Psoas muscle (tissue), 8 donors: ENCODE measurements around the gene PGM5. TPM values are rescaled to one million over a fixed set of nuclear protein-coding genes. Genes with fewer than 3 reads are reported as not detected.

ENCODE experiments used
- ATAC-seq, 4 donors: fragments of 200-7000 bp; cut with Tn5 transposase; one replicate each; pipeline ENCODE4 v1.9.1; 2020; ENCODE audit warnings: moderate library complexity in 3 of 4, mild to moderate bottlenecking in 2 of 4
- DNase-seq, 2 donors: peaks; one replicate each; pipeline ENCODE4 v3.0.0-alpha.2; 2020
- H3K27ac ChIP-seq: fragments of 200-600 bp; one replicate; pipeline ENCODE4 v1.8.0; 2022
- H3K27me3 ChIP-seq, 3 donors: fragments of 200-600 bp in 1 of 3; one replicate each; pipeline versions ENCODE4 v1.6.1 to v1.8.0; 2013 to 2022; ENCODE audit warnings: low read length in 2 of 3, mild to moderate bottlenecking in 2 of 3, moderate library complexity in 1 of 3; ENCODE audit not compliant: insufficient read depth in 3 of 3
- H3K36me3 ChIP-seq, 2 donors: fragments of 200-600 bp in 1 of 2; one replicate each; pipeline versions ENCODE4 v1.6.1 to v1.8.0; 2013 to 2022; ENCODE audit warnings: low read depth in 1 of 2, mild to moderate bottlenecking in 1 of 2, moderate library complexity in 1 of 2; ENCODE audit not compliant: insufficient read depth in 1 of 2
- H3K4me1 ChIP-seq: fragments of 200-600 bp; one replicate; pipeline ENCODE4 v1.8.0; 2022
- H3K4me3 ChIP-seq: fragments of 200-600 bp; one replicate; pipeline ENCODE4 v1.8.0; 2022; ENCODE audit warnings: mild to moderate bottlenecking
- H3K9me3 ChIP-seq: fragments of 200-600 bp; one replicate; pipeline ENCODE4 v1.8.0; 2022
- WGBS, 3 donors: extraction: QIAGEN DNeasy Blood & Tissue Kit; methylation state at CpG; one replicate each; pipeline versions ENCODE4 v1.1.6 to v1.1.7; 2013; 5-methylcytosine and 5-hydroxymethylcytosine counted together
- intact Hi-C, 2 donors: fragments of 100-400 bp; cut with DNase I; formaldehyde crosslinking; loops; one replicate each; pipeline versions ENCODE4 v1.11.0 to v1.14.2; 2022
- polyA plus RNA-seq, 3 donors: library from polyadenylated mRNA; stranded (reverse); fragments of 200-250 nt; gene quantifications; one replicate each; pipeline ENCODE4 v1.2.3, GENCODE V29; 2013
- total RNA-seq, 4 donors: library from RNA; stranded (reverse); fragmentation: NEBNext Ultra II Directional in 2 of 4; extraction: Animal tissue kit (Norgen Biotek cat#: 25700) in 2 of 4; gene quantifications; one replicate each; pipeline versions ENCODE4 v1.2.1 to v1.2.4, GENCODE V29; 2021 to 2023
- TF ChIP-seq, protein P1 (sequence below): fragments of 200-600 bp; IDR thresholded peaks from one replicate; pipeline ENCODE4 v1.8.0; 2022; ENCODE audit warnings: antibody characterized with exemption
- donor health status: healthy with polysubstance abuse.
- donor health status: DM: no; HTN: no; CAD: no; lungs with moderate emphysema.
- donor health status: Bipolar disorder and iron deficiency.
- donor health status: healthy.
- donor health status: DM: yes; HTN: yes; CAD: no.
- donor health status: DM: no; HTN: no; CAD: no.
- donor health status: DM: no; HTN: no; CAD: no.
- donor health status: DM: yes; HTN: yes; CAD: no.

The PGM5 gene
- total and polyA plus RNA-seq, 7 donors: 3.7 to 54.2 (median 15.0) TPM

DNA sequence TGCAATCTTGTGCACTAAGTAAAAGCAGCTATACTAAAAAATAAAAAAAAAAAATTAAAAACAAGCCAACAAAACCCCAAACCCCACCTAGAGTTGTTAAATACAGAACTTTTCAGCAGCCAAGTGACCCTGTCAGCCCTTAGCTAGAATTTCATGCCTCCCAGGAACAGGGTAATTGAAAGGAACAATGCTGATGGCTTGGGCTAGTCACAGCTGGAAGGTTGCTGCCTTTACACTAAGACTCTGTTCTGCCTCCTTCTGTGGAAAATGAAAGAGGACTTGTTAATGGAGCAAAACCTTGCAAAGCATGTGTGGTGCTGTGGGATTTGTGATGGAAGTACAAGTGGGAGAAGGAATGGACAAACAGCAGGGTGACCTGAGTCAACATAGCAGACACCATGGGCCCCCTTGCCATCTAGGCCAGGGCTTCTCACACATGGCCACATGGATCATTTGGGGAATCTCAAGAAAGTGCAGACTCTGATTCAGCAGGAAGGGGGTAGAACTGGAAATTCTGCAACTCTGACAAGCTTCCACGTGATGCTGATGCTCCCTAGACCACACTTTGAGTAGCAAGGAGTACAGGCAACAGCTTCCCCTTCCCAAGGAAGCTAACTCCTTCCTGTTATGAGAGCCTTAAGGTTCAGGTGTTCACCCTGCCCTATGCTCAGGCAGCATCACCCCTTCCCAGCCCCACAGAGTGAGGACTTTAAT is 199.2 kb downstream of the PGM5 start:
- Histone ChIP-seq H3K4me3 (no peak overlapping the region), H3K4me1 (peaks cover 6% of the 10 kb centered on the region), H3K9me3 (no peaks in the 10 kb centered on the region), H3K36me3 (no peaks in the 10 kb centered on the region), H3K27ac (no peak overlapping the region), H3K27me3 (no peaks in the 10 kb centered on the region)
- 58 to 76% (median 58%) methylated on average over 1 of the region's 1 CpG for WGBS, 3 donors
- ATAC-seq (no peak), DNase-seq (no peak)
- intact Hi-C loops: no loop called here
- TF ChIP-seq, protein P1, sequence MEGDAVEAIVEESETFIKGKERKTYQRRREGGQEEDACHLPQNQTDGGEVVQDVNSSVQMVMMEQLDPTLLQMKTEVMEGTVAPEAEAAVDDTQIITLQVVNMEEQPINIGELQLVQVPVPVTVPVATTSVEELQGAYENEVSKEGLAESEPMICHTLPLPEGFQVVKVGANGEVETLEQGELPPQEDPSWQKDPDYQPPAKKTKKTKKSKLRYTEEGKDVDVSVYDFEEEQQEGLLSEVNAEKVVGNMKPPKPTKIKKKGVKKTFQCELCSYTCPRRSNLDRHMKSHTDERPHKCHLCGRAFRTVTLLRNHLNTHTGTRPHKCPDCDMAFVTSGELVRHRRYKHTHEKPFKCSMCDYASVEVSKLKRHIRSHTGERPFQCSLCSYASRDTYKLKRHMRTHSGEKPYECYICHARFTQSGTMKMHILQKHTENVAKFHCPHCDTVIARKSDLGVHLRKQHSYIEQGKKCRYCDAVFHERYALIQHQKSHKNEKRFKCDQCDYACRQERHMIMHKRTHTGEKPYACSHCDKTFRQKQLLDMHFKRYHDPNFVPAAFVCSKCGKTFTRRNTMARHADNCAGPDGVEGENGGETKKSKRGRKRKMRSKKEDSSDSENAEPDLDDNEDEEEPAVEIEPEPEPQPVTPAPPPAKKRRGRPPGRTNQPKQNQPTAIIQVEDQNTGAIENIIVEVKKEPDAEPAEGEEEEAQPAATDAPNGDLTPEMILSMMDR: no peak

DNA sequence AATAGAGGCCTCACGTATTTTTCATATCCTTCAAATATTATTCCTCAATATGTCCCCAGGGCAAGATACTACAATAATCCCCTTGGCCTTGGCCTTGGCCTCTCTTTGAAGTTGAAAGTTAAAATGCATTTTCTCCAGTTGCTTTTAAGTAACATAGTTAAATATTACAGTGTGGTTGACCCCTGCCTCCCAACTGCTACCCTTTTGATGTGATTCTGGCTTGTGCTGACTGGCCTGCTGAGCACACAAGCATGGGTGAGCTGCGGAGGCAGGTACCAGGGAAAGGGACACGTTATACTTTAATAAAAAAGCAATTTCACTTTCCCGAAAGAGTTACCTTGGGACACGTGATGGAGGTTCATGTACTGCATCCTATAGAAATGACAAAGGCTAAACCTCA is 202.1 kb downstream of the PGM5 start:
- no peak for DNase-seq
- 87 to 88% (median 87%) methylated on average over 5 of the region's 5 CpGs for WGBS, 3 donors
- Histone ChIP-seq H3K27ac (no peak overlapping the region), H3K36me3 (no peaks in the 10 kb centered on the region), H3K4me1 (no peaks in the 10 kb centered on the region), H3K27me3 (peaks cover 0 to 3% (median 0%) of the 10 kb centered on the region in 3 donors), H3K9me3 (no peaks in the 10 kb centered on the region), H3K4me3 (no peak overlapping the region)
- TF ChIP-seq, protein P1: no peak
- intact Hi-C loops: no loop called here
- no peak for ATAC-seq

DNA sequence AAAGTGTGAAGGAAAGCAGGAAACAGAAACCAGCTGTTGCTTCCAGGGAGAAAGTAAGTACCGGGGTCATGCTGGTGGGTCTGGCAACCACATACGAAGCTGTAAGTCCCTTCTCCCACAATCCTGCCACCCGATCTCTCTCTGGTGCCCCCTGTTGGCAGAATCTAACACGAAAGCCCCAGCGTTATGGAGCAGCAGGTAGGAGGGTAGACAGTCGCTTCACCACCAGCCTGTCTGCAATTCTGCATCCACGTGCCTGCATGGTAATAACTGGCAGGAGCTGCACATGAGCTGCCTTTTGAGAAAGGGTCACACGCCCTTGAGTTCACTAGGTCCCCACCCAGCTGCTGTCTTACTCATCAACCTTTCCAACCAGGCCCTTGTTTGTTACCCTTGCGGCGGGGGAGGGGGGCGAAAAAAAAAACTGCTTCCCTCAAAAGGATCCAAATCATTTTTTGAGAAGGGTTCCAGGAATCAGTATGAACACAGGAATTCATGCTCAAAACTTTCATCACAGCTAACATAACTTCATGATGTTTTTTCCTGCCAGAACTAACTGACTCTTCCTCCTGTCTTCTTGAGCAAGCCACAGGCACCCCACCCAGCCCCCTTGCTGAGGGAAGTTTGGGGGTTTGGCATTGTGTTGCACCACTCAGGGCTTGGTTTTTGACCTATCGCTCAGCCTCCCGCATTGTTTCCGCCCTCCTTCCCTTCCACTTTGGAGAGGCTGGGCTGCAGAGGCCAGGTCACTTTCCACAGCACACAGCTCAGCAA is 203.8 kb downstream of the PGM5 start:
- TF ChIP-seq, protein P1: peak; percentile 45
- no peaks in the 10 kb centered on the region for H3K9me3 ChIP-seq
- no peaks in the 10 kb centered on the region for H3K4me1 ChIP-seq
- no peak overlapping the region for H3K27ac ChIP-seq
- intact Hi-C loops: loop anchor here in 1 of 2 donors (5.0 kb wide), 1 partner anchor 58 kb away; no protein-coding TSS in a partner anchor
- H3K36me3 ChIP-seq: no peaks in the 10 kb centered on the region
- H3K27me3 ChIP-seq: peaks cover 0 to 3% (median 0%) of the 10 kb centered on the region in 3 donors
- 37 to 39% (median 38%) methylated on average over 14 of the region's 14 CpGs for WGBS, 3 donors
- H3K4me3 ChIP-seq: no peak overlapping the region
- DNase-seq (peak; percentile 39 to 67), ATAC-seq (peak in 3 of 4 donors; percentile 44 to 88 (median 76))

GRCh38 chr9:68562461-68562860 is 206.1 kb downstream of the PGM5 start:
- Histone ChIP-seq H3K4me3 (no peak overlapping the region), H3K27me3 (peaks cover 0 to 3% (median 0%) of the 10 kb centered on the region in 3 donors), H3K4me1 (no peaks in the 10 kb centered on the region), H3K9me3 (no peaks in the 10 kb centered on the region), H3K27ac (no peak overlapping the region), H3K36me3 (no peaks in the 10 kb centered on the region)
- ATAC-seq (no peak), DNase-seq (no peak)
- intact Hi-C loops: loop anchor here in 1 of 2 donors (5.0 kb wide), 1 partner anchor 60 kb away; no protein-coding TSS in a partner anchor
- TF ChIP-seq, protein P1: no peak
- 58 to 68% (median 66%) methylated on average over 2 of the region's 2 CpGs for whole genome bisulfite sequencing, 3 donors
